HepG2 (cell line): ENCODE results near the gene RHOT1. TPM values are rescaled to one million over a fixed set of nuclear protein-coding genes. Genes with fewer than 3 reads are reported as not detected.

Experiments used
- ATAC-seq: fragments of 200-7000 bp; cut with Tn5 transposase; 3 replicates; pipeline ENCODE4 v1.9.1; 2020; ENCODE audit warnings: mild to moderate bottlenecking, moderate library complexity
- BruUV-seq: library from RNA; stranded (reverse); fragments of 400-500 nt; replicated peaks from 2 replicates; lab custom pipeline; 2021; lab: Mats Ljungman, UMichigan
- CTCF ChIA-PET: fragments of 300-600 bp; formaldehyde crosslinking; extraction: SDS; loops from one replicate; lab custom pipeline; 2021; ENCODE audit warnings: low total read pairs, inconsistent platforms, low intra/inter-chr PET ratio; lab: Yijun Ruan, JAX
- POLR2A ChIA-PET: fragments of 350-600 bp; sonication (Branson Sonifier 250); formaldehyde crosslinking; loops from one replicate; lab custom pipeline; 2020; ENCODE audit warnings: antibody characterized with exemption, inconsistent platforms; lab: Yijun Ruan, JAX
- DNase-seq: peaks from one replicate; pipeline ENCODE4 v3.0.0-alpha.2; 2015; ENCODE audit warnings: low spot score
- FAIRE-seq: peaks from 3 replicates; lab custom pipeline; 2011; peaks lifted over from hg19 to GRCh38; lab: Jason Lieb, UNC
- H2AFZ ChIP-seq: one replicate; pipeline ENCODE4 v1.6.1; 2011; ENCODE audit warnings: low read length, inconsistent platforms
- H3K27ac ChIP-seq: fragments of 300-600 bp; 3 replicates; pipeline ENCODE4 v1.8.0; 2011; ENCODE audit warnings: mixed run types, mild to moderate bottlenecking, mixed read lengths, low read length, inconsistent platforms; ENCODE audit not compliant: insufficient read depth; ENCODE audit errors: extremely low read length
- H3K27me3 ChIP-seq, 2 experiments: fragments of 200-600 bp in 1 of 2; 2 replicates in 1 of 2; 3 replicates in 1 of 2; pipeline versions ENCODE4 v1.6.0 to v1.8.0; 2011; ENCODE audit warnings: low read length in 2 of 2, mild to moderate bottlenecking in 2 of 2, moderate library complexity in 2 of 2, inconsistent platforms in 1 of 2; ENCODE audit not compliant: insufficient read depth in 2 of 2, control insufficient read depth in 1 of 2
- H3K36me3 ChIP-seq, 2 experiments: fragments of 200-600 bp in 1 of 2; replicated peaks in 1 of 2; 2 replicates in 1 of 2; 3 replicates in 1 of 2; pipeline versions ENCODE4 v1.5.1 to v1.8.0; 2011; ENCODE audit warnings: low read length in 2 of 2, inconsistent platforms in 1 of 2; ENCODE audit not compliant: insufficient read depth in 2 of 2, control insufficient read depth in 1 of 2
- H3K4me1 ChIP-seq: 2 replicates; pipeline ENCODE4 v1.5.1; 2012; ENCODE audit warnings: low read length, inconsistent platforms; ENCODE audit not compliant: insufficient read depth
- H3K4me2 ChIP-seq: 2 replicates; pipeline ENCODE4 v1.6.0; 2011; ENCODE audit warnings: low read depth, low read length, inconsistent platforms
- H3K4me3 ChIP-seq, 3 experiments: fragments of 200-600 bp in 1 of 3; sonication (generic), shearing (Covaris generic) in 1 of 3; replicated peaks in 1 of 3; 2 replicates each; pipeline ENCODE4 v1.5.1; 2011 to 2016; ENCODE audit warnings: low read length in 3 of 3, inconsistent platforms in 2 of 3, low read depth in 2 of 3, mild to moderate bottlenecking in 2 of 3, control low read depth in 1 of 3, mixed read lengths in 1 of 3; ENCODE audit not compliant: insufficient read depth in 1 of 3
- H3K79me2 ChIP-seq: one replicate; pipeline ENCODE4 v1.6.1; 2011; ENCODE audit warnings: low read length, inconsistent platforms; ENCODE audit not compliant: insufficient read depth
- H3K9ac ChIP-seq: 2 replicates; pipeline ENCODE4 v1.6.0; 2011; ENCODE audit warnings: mild to moderate bottlenecking, low read depth, low read length, inconsistent platforms; ENCODE audit not compliant: insufficient read depth
- H3K9me3 ChIP-seq: 2 replicates; pipeline ENCODE4 v1.5.1; 2012; ENCODE audit warnings: mild to moderate bottlenecking, low read length
- H4K20me1 ChIP-seq: 2 replicates; pipeline ENCODE4 v1.6.0; 2011; ENCODE audit warnings: inconsistent platforms, mild to moderate bottlenecking, low read length, moderate library complexity; ENCODE audit not compliant: insufficient read depth
- ATM ChIP-seq: fragments of 450-650 bp; IDR thresholded peaks from 2 replicates; pipeline ENCODE4 v1.7.1; 2017; ENCODE audit warnings: mild to moderate bottlenecking, borderline replicate concordance
- ERF ChIP-seq: IDR thresholded peaks from 2 replicates; pipeline ENCODE4 v1.6.1; 2018; ENCODE audit warnings: missing biosample characterization, missing genetic modification reagents
- KMT2B ChIP-seq: IDR thresholded peaks from 2 replicates; pipeline ENCODE4 v1.6.1; 2016; ENCODE audit warnings: missing genetic modification reagents, missing compliant biosample characterization
- POLR2A ChIP-seq, 2 experiments: IDR thresholded peaks; 2 replicates each; pipeline ENCODE4 v1.6.1; 2011; ENCODE audit warnings: low read depth in 2 of 2, low read length in 2 of 2, mild to moderate bottlenecking in 1 of 2, moderate library complexity in 1 of 2; ENCODE audit not compliant: insufficient read depth in 1 of 2
- POLR2G ChIP-seq: fragments of 200-400 bp; formaldehyde crosslinking; IDR thresholded peaks from 2 replicates; pipeline ENCODE4 v1.6.1; 2018; ENCODE audit warnings: mild to moderate bottlenecking, low read depth, low read length, moderate library complexity
- PRPF4 ChIP-seq: fragments of 200-400 bp; formaldehyde crosslinking; IDR thresholded peaks from 2 replicates; pipeline ENCODE4 v1.6.1; 2016; ENCODE audit warnings: low read length, low read depth; ENCODE audit not compliant: poor library complexity, severe bottlenecking
- RBAK ChIP-seq: sonication (generic); formaldehyde crosslinking; IDR thresholded peaks from 2 replicates; pipeline ENCODE4 v1.5.1; 2020; ENCODE audit warnings: mild to moderate bottlenecking, missing genetic modification reagents
- SIN3A ChIP-seq: IDR thresholded peaks from 2 replicates; pipeline ENCODE4 v1.6.1; 2011; ENCODE audit warnings: low read depth, mild to moderate bottlenecking, control low read depth, low read length, borderline replicate concordance
- SRF ChIP-seq: IDR thresholded peaks from 2 replicates; pipeline ENCODE4 v1.6.1; 2011; ENCODE audit warnings: mild to moderate bottlenecking, low read depth, low read length, moderate library complexity
- YEATS2 ChIP-seq: sonication (generic); formaldehyde crosslinking; IDR thresholded peaks from 2 replicates; pipeline ENCODE4 v1.4.0; 2020; ENCODE audit warnings: missing genetic modification reagents, borderline replicate concordance
- ZFP82 ChIP-seq: sonication (generic); formaldehyde crosslinking; IDR thresholded peaks from 2 replicates; pipeline ENCODE4 v1.5.1; 2020; ENCODE audit warnings: mild to moderate bottlenecking, missing genetic modification reagents, borderline replicate concordance
- ZNF550 ChIP-seq: sonication (generic); formaldehyde crosslinking; IDR thresholded peaks from 2 replicates; pipeline ENCODE4 v1.4.0; 2020; ENCODE audit warnings: mild to moderate bottlenecking, missing genetic modification reagents, borderline replicate concordance
- ZNF567 ChIP-seq: sonication (generic); formaldehyde crosslinking; IDR thresholded peaks from 2 replicates; pipeline ENCODE4 v1.8.1; 2023; ENCODE audit warnings: mild to moderate bottlenecking, missing genetic modification reagents, borderline replicate concordance
- ZNF570 ChIP-seq: sonication (generic); formaldehyde crosslinking; IDR thresholded peaks from 2 replicates; pipeline ENCODE4 v1.4.0; 2020; ENCODE audit warnings: mild to moderate bottlenecking, missing genetic modification reagents, borderline replicate concordance
- ZNF598 ChIP-seq: sonication (generic); formaldehyde crosslinking; IDR thresholded peaks from 2 replicates; pipeline ENCODE4 v1.5.1; 2020; ENCODE audit warnings: mild to moderate bottlenecking, missing genetic modification reagents, borderline replicate concordance
- ZNF776 ChIP-seq: sonication (generic); formaldehyde crosslinking; IDR thresholded peaks from 2 replicates; pipeline ENCODE4 v1.4.0; 2020; ENCODE audit warnings: mild to moderate bottlenecking, missing genetic modification reagents
- ZNF777 ChIP-seq: sonication (generic); formaldehyde crosslinking; IDR thresholded peaks from 2 replicates; pipeline ENCODE4 v1.4.0; 2020; ENCODE audit warnings: missing genetic modification reagents
- ZSCAN21 ChIP-seq: sonication (generic); formaldehyde crosslinking; IDR thresholded peaks from 2 replicates; pipeline ENCODE4 v1.8.0; 2022; ENCODE audit warnings: mild to moderate bottlenecking, missing genetic modification reagents, moderate library complexity, borderline replicate concordance
- whole genome bisulfite sequencing: methylation state at CpG from one replicate; pipeline ENCODE4 v1.1.6; 2017; ENCODE audit warnings: low lambda C conversion rate; 5-methylcytosine and 5-hydroxymethylcytosine counted together
- in situ Hi-C: cut with HindIII; loops from 2 replicates; pipeline ENCODE4 v1.10.0; 2017; ENCODE audit warnings: low pct_unique_long_range_greater_than_20kb; ENCODE audit not compliant: extremely low pct_ligation_motif_present
- intact Hi-C: fragments of 100-400 bp; cut with micrococcal nuclease; formaldehyde crosslinking; loops from one replicate; pipeline ENCODE4 v1.10.0; 2022; ENCODE audit not compliant: unreplicated experiment
- polyA plus RNA-seq, 8 experiments: library from polyadenylated mRNA; depleted of rRNA in 3 of 8; stranded (reverse) in 7 of 8; unstranded in 1 of 8; fragments of >200 nt; fragmentation: Illumina TruSeq in 4 of 8; extraction: Trizol in 4 of 8; gene quantifications; 2 replicates each; pipeline versions ENCODE4 v1.2.1 to v1.2.3, GENCODE V29; 2011 to 2016; ENCODE audit warnings: low read depth in 4 of 8, missing spikeins in 1 of 8, mixed read lengths in 1 of 8; ENCODE audit not compliant: insufficient read depth in 1 of 8
- total RNA-seq, 5 experiments: library from RNA; depleted of rRNA; stranded (reverse); fragments of >200 nt; fragmentation: Illumina TruSeq; extraction: Trizol; gene quantifications; 2 replicates each; pipeline ENCODE4 v1.2.3, GENCODE V29; 2016; ENCODE audit warnings: low read depth in 1 of 5
- TF ChIP-seq, protein P1 (sequence below): IDR thresholded peaks from 2 replicates; pipeline ENCODE4 v1.6.1; 2016; ENCODE audit warnings: low read depth, control low read depth
- TF ChIP-seq, protein P2 (sequence below): sonication (generic); formaldehyde crosslinking; IDR thresholded peaks from 2 replicates; pipeline ENCODE4 v1.8.1; 2023; ENCODE audit warnings: mild to moderate bottlenecking, missing genetic modification reagents

The RHOT1 gene
- total and polyA plus RNA-seq, 2 of the 13 experiments (the other 11 are each of a cell fraction or from before 2014, with no cell fraction given) = 25.6 to 41.5 TPM

DNA sequence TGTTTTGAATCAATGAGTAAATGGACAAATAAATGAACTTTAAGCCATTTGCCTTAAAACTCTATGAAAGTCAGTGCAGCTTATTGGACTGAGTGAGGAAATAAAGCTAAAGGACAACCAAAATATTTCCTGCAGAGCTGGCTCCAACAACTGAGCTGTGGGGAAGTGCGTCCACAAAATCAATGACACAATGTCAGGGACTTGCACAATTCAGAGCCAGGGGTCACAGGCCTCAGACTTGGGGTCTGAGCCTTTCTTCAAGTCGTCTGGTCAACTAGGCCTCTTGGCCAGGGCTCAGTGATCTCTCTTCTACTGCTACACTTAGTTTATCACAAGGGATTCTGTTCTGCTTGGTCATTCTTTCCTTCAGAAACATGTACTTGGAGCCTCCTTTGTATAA lies 97.2 kb downstream of the RHOT1 start:
- H3K9me3 ChIP-seq = no peaks in the 10 kb centered on the region
- no peaks in the 10 kb centered on the region for H3K79me2 ChIP-seq
- H3K4me1 ChIP-seq = no peaks in the 10 kb centered on the region
- H3K9ac ChIP-seq = no peak overlapping the region
- no peak overlapping the region for H2AFZ ChIP-seq
- ChIA-PET CTCF (no interaction called here), POLR2A (interaction anchor here (0.7 kb wide), 1 partner anchor 120 kb away, joined by 3 read pairs; no protein-coding TSS in a partner anchor)
- TF ChIP-seq ZNF567 (no peak), SIN3A (no peak), ERF (CRISPR knock-in tag) (no peak), ZSCAN21 (CRISPR knock-in tag) (no peak), POLR2A (IDR thresholded peaks at IDR 0.05; ENCODE audit: insufficient read depth in 1 of 2, low read depth in 2 of 2, low read length in 2 of 2) (no peak), YEATS2 (CRISPR knock-in tag) (no peak), ZNF550 (no peak), ZNF598 (no peak), PRPF4 (no peak), ZNF570 (CRISPR knock-in tag) (no peak), KMT2B (CRISPR knock-in tag) (no peak), ZFP82 (CRISPR knock-in tag) (no peak), ZNF776 (CRISPR knock-in tag) (no peak), ZNF777 (CRISPR knock-in tag) (no peak), SRF (no peak), POLR2G (no peak), RBAK (CRISPR knock-in tag) (no peak), ATM (no peak)
- TF ChIP-seq, protein P1, sequence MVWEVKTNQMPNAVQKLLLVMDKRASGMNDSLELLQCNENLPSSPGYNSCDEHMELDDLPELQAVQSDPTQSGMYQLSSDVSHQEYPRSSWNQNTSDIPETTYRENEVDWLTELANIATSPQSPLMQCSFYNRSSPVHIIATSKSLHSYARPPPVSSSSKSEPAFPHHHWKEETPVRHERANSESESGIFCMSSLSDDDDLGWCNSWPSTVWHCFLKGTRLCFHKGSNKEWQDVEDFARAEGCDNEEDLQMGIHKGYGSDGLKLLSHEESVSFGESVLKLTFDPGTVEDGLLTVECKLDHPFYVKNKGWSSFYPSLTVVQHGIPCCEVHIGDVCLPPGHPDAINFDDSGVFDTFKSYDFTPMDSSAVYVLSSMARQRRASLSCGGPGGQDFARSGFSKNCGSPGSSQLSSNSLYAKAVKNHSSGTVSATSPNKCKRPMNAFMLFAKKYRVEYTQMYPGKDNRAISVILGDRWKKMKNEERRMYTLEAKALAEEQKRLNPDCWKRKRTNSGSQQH (CRISPR knock-in tag) = no peak
- TF ChIP-seq, protein P2, sequence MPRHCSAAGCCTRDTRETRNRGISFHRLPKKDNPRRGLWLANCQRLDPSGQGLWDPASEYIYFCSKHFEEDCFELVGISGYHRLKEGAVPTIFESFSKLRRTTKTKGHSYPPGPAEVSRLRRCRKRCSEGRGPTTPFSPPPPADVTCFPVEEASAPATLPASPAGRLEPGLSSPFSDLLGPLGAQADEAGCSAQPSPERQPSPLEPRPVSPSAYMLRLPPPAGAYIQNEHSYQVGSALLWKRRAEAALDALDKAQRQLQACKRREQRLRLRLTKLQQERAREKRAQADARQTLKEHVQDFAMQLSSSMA (CRISPR knock-in tag) = no peak
- in situ Hi-C loops (no loop called here), intact Hi-C loops (no loop called here)
- no peaks in the 10 kb centered on the region for H4K20me1 ChIP-seq
- DNase-seq (no peak), FAIRE-seq (no peak), ATAC-seq (no peak)
- H3K4me2 ChIP-seq = no peak overlapping the region
- WGBS = 10% methylated on average over 1 of the region's 2 CpGs
- H3K27ac ChIP-seq = no peak overlapping the region
- H3K4me3 ChIP-seq = no peak overlapping the region
- no TSS peak for BruUV-seq
- no peaks in the 10 kb centered on the region for H3K27me3 ChIP-seq
- no peaks in the 10 kb centered on the region for H3K36me3 ChIP-seq
